GM19193 (cell line): ENCODE data around the gene PADI2.

Experiments
- POLR2A ChIP-seq: IDR thresholded peaks from 4 replicates; pipeline ENCODE4 v1.6.1; 2011; ENCODE audit not compliant: insufficient read depth, insufficient read length; ENCODE audit errors: extremely low read depth

PADI2 gene

GRCh38 chr1:17089506-17089905, 29.7 kb downstream of the PADI2 start:
- no peak for TF ChIP-seq POLR2A

- TF ChIP-seq POLR2A: no peak
Measured at GRCh38 chr1:17086751-17087150, 32.5 kb downstream of the PADI2 start.

DNA sequence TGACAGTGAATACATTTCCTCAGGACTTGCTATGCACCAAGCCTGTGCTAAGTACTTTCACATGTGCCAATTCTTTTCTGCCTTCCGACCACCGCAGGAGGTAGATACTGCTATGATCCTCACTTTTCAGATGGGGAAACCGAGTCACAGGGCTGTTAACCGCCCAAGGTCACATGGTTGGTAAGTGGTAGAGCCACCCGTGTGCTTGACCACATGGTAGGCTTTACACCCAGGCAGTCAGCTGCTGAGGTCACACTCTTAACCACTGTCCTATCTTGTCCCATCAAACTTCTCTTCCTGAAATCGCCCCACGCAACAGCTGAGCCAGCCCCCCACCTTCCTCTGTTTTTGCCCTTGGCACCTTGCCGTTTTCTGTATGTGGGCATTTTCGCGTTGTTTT, 34.5 kb downstream of the PADI2 start:
- TF ChIP-seq POLR2A: no peak

DNA sequence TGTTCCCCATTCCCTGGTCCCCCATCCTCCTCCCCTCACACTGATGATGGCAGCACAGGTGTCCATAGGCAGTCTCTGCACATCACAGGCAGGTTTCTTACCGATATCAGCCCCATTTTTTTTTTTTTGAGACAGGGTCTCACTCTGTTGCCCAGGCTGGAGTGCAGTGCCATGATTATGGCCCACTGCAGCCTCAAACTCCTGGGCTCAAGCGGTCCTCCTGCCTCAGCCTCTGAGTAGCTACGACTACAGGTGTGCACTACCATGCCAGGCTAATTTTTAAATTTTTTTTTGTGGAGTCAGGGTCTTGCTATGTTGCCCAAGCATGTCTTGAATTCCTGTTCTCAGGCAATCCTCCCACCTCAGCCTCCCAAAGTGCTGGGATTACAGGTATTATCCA, 36.5 kb downstream of the PADI2 start:
- no peak for TF ChIP-seq POLR2A

GRCh38 chr1:17081439-17081838, 37.8 kb downstream of the PADI2 start:
- no peak for TF ChIP-seq POLR2A

GRCh38 chr1:17080880-17081279, 38.4 kb downstream of the PADI2 start:
- no peak for TF ChIP-seq POLR2A

DNA sequence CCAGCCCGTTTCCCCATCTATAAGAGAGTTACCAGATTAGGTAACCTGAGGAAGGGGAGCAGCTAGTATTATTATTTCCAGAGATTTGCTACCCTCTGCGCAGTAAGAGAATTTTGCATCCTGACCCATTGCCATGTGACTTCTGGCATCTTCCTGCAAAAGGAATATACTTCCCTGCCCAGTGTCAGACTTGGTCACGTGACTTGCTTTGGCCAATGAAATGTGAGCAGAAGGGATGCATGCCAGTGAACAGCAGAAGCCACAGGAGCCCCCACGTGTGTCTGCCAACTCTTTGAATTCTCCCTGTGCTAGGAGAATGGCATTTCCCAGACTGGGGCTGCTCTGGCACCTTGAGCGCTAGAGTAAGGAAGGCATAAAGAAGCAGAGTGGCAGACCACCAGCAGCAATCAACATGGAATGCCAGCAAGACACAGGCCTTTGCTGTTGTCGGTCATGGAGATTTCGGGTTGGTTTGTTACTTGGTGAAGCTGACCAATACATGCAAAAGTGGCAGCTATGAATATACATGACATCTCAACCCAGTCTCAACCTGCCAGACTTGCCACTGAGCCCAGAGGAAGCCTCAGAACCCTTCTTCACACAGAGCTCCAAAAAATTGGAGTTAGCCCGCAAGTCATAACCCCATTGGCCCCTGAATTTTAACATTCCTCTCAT, 39.0 kb downstream of the PADI2 start:
- TF ChIP-seq POLR2A: no peak

DNA sequence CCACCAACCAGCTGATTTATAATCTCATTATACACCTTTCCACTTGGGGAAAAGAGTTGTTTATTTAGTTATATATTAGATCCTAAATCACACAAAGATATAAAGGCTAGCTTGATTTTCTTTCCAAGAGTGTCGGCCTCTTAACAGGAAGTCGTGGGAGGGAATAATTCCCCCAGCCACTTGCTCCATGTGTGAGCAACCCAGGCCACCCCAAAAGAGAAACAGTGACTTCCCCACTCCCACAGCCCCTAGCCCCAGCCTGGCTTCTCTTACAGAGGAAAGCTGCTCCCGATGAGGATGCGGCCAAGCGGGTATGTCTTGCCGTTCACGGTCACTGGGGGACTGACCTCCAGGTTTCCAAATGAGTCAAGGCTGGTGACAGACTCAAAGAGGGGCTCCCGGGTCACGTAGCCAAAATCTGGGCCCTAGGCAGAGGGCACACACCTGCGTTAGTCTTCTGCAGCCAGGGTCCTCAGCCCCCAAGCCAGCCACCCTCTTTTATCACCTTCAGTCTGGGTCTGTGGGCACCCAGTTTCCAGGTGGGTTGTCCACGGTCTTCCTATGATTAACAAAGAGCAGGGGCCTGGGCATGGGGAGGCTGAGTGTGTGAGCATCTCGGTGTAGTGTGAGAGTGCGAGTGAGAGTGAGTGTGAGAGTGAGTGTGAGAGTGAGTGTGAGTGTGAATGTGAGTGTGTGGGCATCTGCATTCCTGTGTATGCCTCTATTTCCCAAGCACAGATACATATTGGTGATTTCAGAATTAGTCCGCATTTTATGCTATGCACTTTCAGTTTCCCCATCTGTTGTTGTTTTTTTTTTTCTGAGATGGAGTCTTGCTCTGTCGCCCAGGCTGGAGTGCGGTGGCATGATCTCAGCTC, 40.0 kb downstream of the PADI2 start:
- no peak for TF ChIP-seq POLR2A

DNA sequence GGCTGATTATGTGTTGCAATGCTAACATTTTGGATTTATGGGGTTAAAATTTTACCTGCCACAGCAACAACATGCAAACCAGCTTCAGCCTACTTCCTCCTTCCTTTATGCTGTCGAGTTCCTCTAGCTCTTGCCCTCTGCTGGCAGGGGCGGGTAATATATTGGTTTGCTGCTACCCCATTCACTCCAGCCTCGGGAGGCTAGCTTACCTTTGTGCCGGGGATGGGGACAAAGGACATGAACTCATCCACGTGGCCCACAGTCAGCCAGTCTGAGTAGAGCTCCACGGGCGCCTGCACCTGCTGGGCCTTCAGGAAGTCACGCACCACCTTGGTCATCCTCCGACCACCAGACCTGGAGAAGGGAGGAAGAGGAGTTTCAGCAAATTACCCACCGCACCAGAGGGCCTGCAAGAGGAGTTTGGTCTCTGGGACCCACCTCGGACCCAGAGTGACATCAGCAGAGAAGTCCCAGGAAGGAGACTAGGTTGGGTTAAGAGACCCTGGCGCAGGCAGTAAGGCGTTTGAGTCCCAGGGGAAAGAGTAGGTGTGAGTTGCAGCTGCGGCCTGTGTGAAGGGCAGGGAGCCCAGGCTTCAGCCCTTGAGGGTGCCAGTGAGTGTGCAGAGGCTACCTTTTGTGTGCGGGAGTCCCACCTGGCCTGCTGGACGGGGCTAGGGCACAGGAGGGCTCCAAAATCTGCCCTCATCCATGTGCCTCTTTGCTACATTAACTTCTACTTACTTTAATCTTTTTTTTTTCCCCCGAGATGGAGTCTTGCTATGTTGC, 43.6 kb downstream of the PADI2 start:
- no peak for TF ChIP-seq POLR2A

DNA sequence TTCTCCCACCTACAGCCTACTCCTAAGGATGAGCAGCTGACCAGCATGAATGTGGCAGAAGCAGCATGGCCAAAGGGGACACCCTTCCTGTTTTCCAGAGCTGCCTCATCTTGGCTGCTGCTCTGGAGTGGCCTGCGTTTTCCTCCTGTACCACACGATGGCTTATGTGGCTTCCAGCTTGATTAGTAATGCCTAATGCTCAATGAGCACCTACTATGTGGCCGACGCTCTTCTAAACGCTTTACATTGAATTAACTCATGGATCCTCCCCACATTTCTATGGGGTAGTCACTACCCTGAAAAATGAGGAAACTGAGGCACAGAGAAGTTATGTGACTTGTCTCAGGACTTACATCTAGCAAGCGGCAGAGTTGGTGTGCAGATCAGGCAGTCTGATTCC, 47.5 kb downstream of the PADI2 start:
- TF ChIP-seq POLR2A: no peak

- TF ChIP-seq POLR2A: no peak
Measured at GRCh38 chr1:17070163-17070525, 49.1 kb downstream of the PADI2 start.

GRCh38 chr1:17069452-17070162, 49.6 kb downstream of the PADI2 start:
- TF ChIP-seq POLR2A: no peak

DNA sequence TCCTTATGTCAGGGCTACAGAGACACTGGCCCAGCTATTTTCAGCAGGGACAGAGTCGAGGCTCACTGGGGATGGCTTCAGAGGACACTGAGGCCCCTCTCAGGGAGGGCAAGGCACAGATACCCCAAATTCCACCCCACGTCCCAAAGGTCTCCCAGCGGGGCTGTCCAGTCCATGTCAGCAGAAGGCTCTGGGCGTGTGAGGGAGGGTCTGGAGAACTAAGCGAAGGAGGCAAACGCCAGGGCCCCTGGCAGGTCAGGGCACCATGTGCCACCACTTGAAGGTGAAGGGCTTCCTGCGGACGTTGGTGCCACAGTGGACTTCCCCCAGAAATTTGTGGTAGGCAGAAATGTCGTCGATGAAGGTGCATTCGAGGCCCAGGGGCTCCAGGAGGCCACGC, 50.5 kb downstream of the PADI2 start:
- TF ChIP-seq POLR2A: no peak

GRCh38 chr1:17067465-17068240, 51.6 kb downstream of the PADI2 start:
- no peak for TF ChIP-seq POLR2A
